BLaER1 treated with 17β-estradiol and CSF1 and Interleukin-3, amounts not matched to agents 10 nM and 100 nM (cell line): ENCODE measurements around the gene SLC8A1.

ENCODE experiments used
- H3K27ac ChIP-seq, 11 experiments: shearing (Covaris generic); formaldehyde crosslinking; 2 replicates each; pipeline ENCODE4 v1.8.1; 2022
- H3K27me3 ChIP-seq, 11 experiments: shearing (Covaris generic); formaldehyde crosslinking; 2 replicates each; pipeline ENCODE4 v1.8.1; 2022
- H3K36me3 ChIP-seq, 11 experiments: shearing (Covaris generic); formaldehyde crosslinking; 2 replicates each; pipeline ENCODE4 v1.8.1; 2022
- H3K4me1 ChIP-seq, 10 experiments: shearing (Covaris generic); formaldehyde crosslinking; 2 replicates each; pipeline ENCODE4 v1.8.1; 2022
- H3K4me2 ChIP-seq, 11 experiments: shearing (Covaris generic); formaldehyde crosslinking; 2 replicates each; pipeline ENCODE4 v1.8.1; 2022
- H3K4me3 ChIP-seq, 10 experiments: shearing (Covaris generic); formaldehyde crosslinking; 2 replicates each; pipeline ENCODE4 v1.8.1; 2022
- H3K9ac ChIP-seq, 11 experiments: shearing (Covaris generic); formaldehyde crosslinking; 2 replicates each; pipeline ENCODE4 v1.8.1; 2022
- H3K9me3 ChIP-seq, 11 experiments: shearing (Covaris generic); formaldehyde crosslinking; replicated peaks in 1 of 11; 2 replicates each; pipeline ENCODE4 v1.8.1; 2022
- H4K20me1 ChIP-seq, 11 experiments: shearing (Covaris generic); formaldehyde crosslinking; 2 replicates each; pipeline ENCODE4 v1.8.1; 2022
- Cebpa-rat ChIP-seq, 11 experiments: shearing (Covaris generic); IDR thresholded peaks; 2 replicates each; pipeline ENCODE4 v1.8.1; 2022

The SLC8A1 gene

DNA sequence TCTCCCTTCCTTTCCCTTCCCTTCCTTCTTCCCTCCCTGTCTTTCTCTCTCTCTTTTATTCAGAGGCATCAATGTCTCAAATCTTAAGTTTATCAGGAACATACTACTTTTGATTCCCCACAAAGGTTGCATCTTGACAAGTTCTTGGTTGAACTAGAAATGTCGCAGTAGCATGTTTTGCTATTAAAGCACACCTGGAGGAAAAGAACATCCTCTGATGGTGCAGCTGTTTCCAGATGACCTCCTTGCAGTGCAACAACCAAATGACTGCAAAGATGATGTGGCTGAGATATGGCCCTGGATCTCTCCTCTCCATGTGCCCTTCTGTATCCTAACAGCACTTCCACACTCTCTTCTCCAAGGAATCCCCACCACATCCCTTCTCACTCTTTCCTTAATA, 127.2 kb downstream of the SLC8A1 start:
- H3K4me3 ChIP-seq: no peak overlapping the region; a peak in 1 of 20 replicates
- H4K20me1 ChIP-seq: no peaks in the 10 kb centered on the region
- TF ChIP-seq Cebpa-rat (IDR thresholded peaks at IDR 0.05): no peak
- H3K27ac ChIP-seq: no peak overlapping the region
- peaks cover 0 to 14% (median 0%) of the 10 kb centered on the region in 11 experiments; a peak in 4 of 22 replicates for H3K36me3 ChIP-seq
- H3K9ac ChIP-seq: no peak overlapping the region
- H3K4me1 ChIP-seq: peaks cover 0 to 18% (median 10%) of the 10 kb centered on the region in 10 experiments; a peak in 15 of 20 replicates
- peak overlapping the region in 2 of 11 experiments; percentile 4 to 6; a peak in 1 of 22 replicates for H3K4me2 ChIP-seq
- no peaks in the 10 kb centered on the region for H3K27me3 ChIP-seq
- peaks cover 0 to 20% (median 4%) of the 10 kb centered on the region in 11 experiments; a peak in 7 of 22 replicates for H3K9me3 ChIP-seq

DNA sequence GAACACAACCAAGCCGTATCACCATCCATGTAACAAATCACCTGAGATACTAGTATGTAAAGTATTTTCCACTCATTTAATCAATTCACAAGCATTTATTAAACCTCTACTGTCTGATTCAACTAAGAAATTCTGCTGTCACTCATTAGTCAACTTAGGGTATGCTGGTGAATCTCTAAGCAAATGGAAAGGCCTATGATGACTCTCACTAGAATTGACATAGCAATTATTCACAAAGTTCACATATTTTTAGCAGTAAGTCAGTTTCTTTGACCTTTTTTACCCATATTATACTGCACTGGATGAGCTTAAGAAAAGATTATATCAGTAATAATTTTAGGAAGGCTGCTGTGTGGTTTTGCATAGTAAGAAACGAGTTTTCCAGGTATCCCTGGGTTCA, 130.1 kb downstream of the SLC8A1 start:
- no peak overlapping the region for H3K27ac ChIP-seq
- TF ChIP-seq Cebpa-rat (IDR thresholded peaks at IDR 0.05): no peak
- no peak overlapping the region for H3K9ac ChIP-seq
- H3K9me3 ChIP-seq: peaks cover 0 to 20% (median 4%) of the 10 kb centered on the region in 11 experiments; a peak in 8 of 22 replicates
- H3K4me1 ChIP-seq: peaks cover 0 to 11% (median 7%) of the 10 kb centered on the region in 10 experiments; a peak in 11 of 20 replicates
- H3K36me3 ChIP-seq: peaks cover 0 to 14% (median under 1%) of the 10 kb centered on the region in 11 experiments; a peak in 5 of 22 replicates
- H3K27me3 ChIP-seq: no peaks in the 10 kb centered on the region
- no peaks in the 10 kb centered on the region for H4K20me1 ChIP-seq
- H3K4me3 ChIP-seq: no peak overlapping the region
- H3K4me2 ChIP-seq: no peak overlapping the region

DNA sequence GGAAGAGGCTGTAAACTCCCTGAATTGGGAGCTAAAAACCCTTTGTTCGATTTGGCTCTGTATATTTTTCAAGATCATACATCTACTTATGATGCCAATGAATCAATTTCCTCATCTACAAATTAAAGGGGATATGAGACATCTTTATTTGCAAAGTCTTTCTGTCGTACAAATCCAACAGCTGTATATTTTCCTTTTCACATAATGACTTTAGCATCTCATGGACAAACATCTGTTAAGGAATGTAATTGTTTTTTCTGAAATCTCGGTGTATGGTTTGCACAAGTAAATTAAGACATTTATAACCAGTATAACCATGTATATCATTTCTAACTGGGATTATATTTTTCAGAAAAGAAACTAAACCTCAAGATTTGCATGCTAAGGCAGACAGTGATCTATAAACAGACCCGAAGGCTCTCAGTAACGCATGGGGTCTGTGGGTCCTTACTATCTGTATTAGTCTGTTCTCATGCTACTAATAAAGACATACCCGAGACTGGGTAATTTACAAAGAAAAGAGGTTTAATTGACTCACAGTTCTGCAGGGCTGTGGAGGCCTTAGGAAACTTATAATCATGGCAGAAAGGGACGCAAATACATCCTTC, 130.8 kb downstream of the SLC8A1 start:
- Histone ChIP-seq H3K27me3 (no peaks in the 10 kb centered on the region), H3K36me3 (peaks cover 0 to 18% (median 3%) of the 10 kb centered on the region in 11 experiments; a peak in 6 of 22 replicates), H3K4me2 (no peak overlapping the region), H3K27ac (no peak overlapping the region), H3K4me1 (peaks cover 0 to 5% (median 4%) of the 10 kb centered on the region in 10 experiments; a peak in 10 of 20 replicates), H3K9ac (no peak overlapping the region), H4K20me1 (no peaks in the 10 kb centered on the region), H3K4me3 (no peak overlapping the region), H3K9me3 (peaks cover 0 to 23% (median 5%) of the 10 kb centered on the region in 11 experiments; a peak in 11 of 22 replicates)
- TF ChIP-seq Cebpa-rat (IDR thresholded peaks at IDR 0.05): no peak

DNA sequence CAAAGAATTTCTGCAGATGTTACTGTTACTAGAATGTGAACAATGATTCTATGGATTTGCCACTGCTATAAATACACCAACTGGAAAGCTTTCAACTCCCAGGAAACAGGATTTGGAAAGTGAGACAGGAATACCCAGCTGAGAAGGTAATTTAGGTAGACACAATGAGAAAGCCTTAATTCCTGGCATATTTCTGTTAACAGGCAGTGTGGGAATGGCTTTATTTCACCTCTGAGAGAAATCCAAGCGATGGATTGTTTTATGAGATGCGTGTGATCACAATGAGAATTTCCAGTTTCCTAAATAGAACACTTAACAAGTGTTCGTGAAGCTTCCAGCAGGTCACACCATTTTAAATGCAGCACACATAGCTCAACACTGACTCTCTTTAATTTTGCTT, 133.0 kb downstream of the SLC8A1 start:
- Histone ChIP-seq H3K4me3 (no peak overlapping the region), H3K27me3 (no peaks in the 10 kb centered on the region), H3K27ac (no peak overlapping the region), H3K9ac (no peak overlapping the region), H3K36me3 (peaks cover 0 to 32% (median 4%) of the 10 kb centered on the region in 11 experiments; a peak in 8 of 22 replicates), H3K4me2 (no peak overlapping the region), H3K9me3 (peaks cover 18 to 30% (median 21%) of the 10 kb centered on the region in 11 experiments; a peak in 19 of 22 replicates), H4K20me1 (no peaks in the 10 kb centered on the region), H3K4me1 (no peaks in the 10 kb centered on the region)
- TF ChIP-seq Cebpa-rat (IDR thresholded peaks at IDR 0.05): no peak

DNA sequence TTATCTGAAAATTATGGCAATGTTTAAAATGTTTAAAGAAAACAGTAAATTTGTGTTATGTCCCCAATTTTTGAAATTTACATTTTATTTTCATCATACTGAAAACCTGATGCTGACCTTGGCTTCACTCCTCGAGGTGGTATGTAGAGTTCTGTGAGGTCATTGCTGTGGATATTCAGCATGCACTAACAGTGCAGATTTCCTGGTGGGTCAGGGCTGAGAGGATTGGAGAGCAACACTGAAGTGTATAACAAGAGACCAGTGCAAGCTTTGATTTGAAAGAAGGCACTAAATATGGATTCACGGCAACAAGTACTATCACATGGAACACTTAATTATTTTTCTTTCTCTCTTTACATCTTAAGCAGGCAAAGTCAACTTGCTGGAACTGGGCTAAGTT, 134.1 kb downstream of the SLC8A1 start:
- no peak for TF ChIP-seq Cebpa-rat (IDR thresholded peaks at IDR 0.05)
- no peaks in the 10 kb centered on the region for H4K20me1 ChIP-seq

DNA sequence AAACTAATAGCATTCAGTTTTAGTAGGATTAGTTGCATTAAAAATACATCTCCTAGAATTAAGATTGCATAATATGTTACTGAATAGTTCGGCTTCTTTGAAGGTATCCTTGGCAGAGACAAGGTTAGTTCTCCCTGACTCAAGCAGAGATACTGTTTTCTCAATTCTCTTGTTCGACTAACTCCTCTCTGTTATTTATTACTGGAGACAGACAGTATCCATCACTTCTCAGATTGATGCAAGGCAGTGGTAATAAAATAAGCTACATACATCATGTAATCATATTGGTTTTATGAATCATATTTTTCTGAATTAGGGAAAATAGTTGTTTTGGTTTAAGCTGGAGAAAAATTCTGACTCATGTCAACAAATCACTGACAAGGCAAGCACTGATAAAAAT, 134.8 kb downstream of the SLC8A1 start:
- no peak overlapping the region for H3K9ac ChIP-seq
- no peaks in the 10 kb centered on the region for H4K20me1 ChIP-seq
- H3K36me3 ChIP-seq: peaks cover 0 to 26% (median 4%) of the 10 kb centered on the region in 11 experiments; a peak in 8 of 22 replicates
- no peak overlapping the region for H3K4me3 ChIP-seq
- no peak overlapping the region for H3K4me2 ChIP-seq
- H3K4me1 ChIP-seq: no peaks in the 10 kb centered on the region
- H3K27ac ChIP-seq: no peak overlapping the region
- TF ChIP-seq Cebpa-rat (IDR thresholded peaks at IDR 0.05): no peak
- H3K27me3 ChIP-seq: no peaks in the 10 kb centered on the region
- peaks cover 18 to 30% (median 22%) of the 10 kb centered on the region in 11 experiments; a peak in 19 of 22 replicates for H3K9me3 ChIP-seq

More for the DNA sequence above, 134.1 kb downstream of the SLC8A1 start:
- Histone ChIP-seq H3K4me2 (no peak overlapping the region), H3K9ac (no peak overlapping the region), H3K4me3 (no peak overlapping the region), H3K36me3 (peaks cover 0 to 32% (median 4%) of the 10 kb centered on the region in 11 experiments; a peak in 8 of 22 replicates), H3K27ac (no peak overlapping the region), H3K4me1 (no peaks in the 10 kb centered on the region), H3K9me3 (peaks cover 18 to 30% (median 22%) of the 10 kb centered on the region in 11 experiments; a peak in 19 of 22 replicates), H3K27me3 (no peaks in the 10 kb centered on the region)

DNA sequence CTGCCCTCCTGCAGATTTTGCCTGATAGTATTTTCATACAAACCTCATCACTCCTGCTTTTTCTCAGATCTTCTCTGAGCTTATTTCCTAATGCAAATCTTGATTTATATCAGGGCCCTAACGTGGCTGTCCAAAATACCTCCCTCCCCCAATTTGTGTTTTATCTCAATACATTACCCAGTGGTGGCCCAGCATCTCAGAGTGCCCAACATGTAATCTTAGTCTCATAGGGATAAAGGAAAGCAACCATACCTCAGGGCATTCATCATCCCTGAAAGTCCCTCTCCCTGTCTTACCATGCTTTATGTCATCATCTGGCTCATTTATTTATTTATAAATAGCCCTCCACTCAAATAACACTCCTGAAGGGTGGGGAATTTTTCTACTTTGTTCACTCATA, 135.3 kb downstream of the SLC8A1 start:
- no peaks in the 10 kb centered on the region for H3K4me1 ChIP-seq
- H3K9ac ChIP-seq: no peak overlapping the region
- H3K4me2 ChIP-seq: no peak overlapping the region
- no peak overlapping the region for H3K4me3 ChIP-seq
- H3K27ac ChIP-seq: no peak overlapping the region
- peaks cover 0 to 22% (median 4%) of the 10 kb centered on the region in 11 experiments; a peak in 6 of 22 replicates for H3K36me3 ChIP-seq
- TF ChIP-seq Cebpa-rat (IDR thresholded peaks at IDR 0.05): no peak
- H4K20me1 ChIP-seq: no peaks in the 10 kb centered on the region
- no peaks in the 10 kb centered on the region for H3K27me3 ChIP-seq
- H3K9me3 ChIP-seq: peaks cover 18 to 27% (median 22%) of the 10 kb centered on the region in 11 experiments; a peak in 19 of 22 replicates

DNA sequence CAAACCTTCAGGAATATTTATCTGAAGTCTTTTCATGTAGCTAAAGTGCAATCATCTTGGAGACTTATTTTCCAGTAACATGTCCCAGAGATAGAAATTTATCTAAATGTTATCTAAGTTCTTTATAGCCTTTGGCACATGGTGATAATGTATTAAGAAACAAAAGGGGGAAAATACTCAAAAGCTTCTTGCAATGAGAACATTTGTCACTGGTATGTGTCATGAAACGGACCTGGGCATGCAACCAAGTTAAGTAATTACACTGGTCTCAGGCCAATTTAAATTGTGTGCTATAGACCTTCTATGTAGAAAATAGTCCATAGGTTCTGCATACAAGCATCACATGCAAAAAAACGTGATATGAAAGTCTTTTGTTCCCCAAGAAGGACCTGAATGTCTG, 136.2 kb downstream of the SLC8A1 start:
- Histone ChIP-seq H3K9me3 (peaks cover 18 to 27% (median 22%) of the 10 kb centered on the region in 11 experiments; a peak in 19 of 22 replicates), H3K27ac (no peak overlapping the region), H3K36me3 (peaks cover 0 to 19% (median 4%) of the 10 kb centered on the region in 11 experiments; a peak in 6 of 22 replicates), H4K20me1 (no peaks in the 10 kb centered on the region), H3K9ac (no peak overlapping the region), H3K27me3 (no peaks in the 10 kb centered on the region), H3K4me2 (no peak overlapping the region), H3K4me1 (no peaks in the 10 kb centered on the region), H3K4me3 (no peak overlapping the region)
- TF ChIP-seq Cebpa-rat (IDR thresholded peaks at IDR 0.05): no peak

DNA sequence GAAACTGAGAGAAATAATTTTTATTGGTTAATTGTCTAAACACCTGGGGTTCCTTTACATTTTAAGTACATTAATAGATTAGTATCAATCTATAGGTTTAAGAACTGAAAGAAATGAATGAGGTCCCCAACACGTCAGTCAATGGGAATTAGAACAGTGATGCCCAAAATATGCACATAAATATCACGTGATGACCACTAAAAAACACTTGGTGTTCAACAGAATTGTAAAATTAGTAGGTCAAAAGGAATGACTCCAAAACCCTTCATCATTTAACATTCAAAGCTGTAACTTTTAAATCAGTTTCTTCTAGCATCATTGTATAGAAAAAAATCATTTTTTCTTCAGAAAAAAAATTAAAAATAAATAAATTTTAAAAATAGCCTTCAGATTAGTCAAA, 140.9 kb downstream of the SLC8A1 start:
- Histone ChIP-seq H3K4me1 (no peaks in the 10 kb centered on the region), H3K36me3 (peaks cover 0 to 21% (median 9%) of the 10 kb centered on the region in 11 experiments; a peak in 6 of 22 replicates), H4K20me1 (no peaks in the 10 kb centered on the region), H3K9ac (no peak overlapping the region), H3K9me3 (peaks cover 17 to 27% (median 21%) of the 10 kb centered on the region in 11 experiments; a peak in 19 of 22 replicates), H3K27ac (no peak overlapping the region), H3K4me3 (no peak overlapping the region), H3K27me3 (no peaks in the 10 kb centered on the region), H3K4me2 (no peak overlapping the region)
- TF ChIP-seq Cebpa-rat (IDR thresholded peaks at IDR 0.05): no peak
